Sigmoid colon (tissue), 7 donors: ENCODE measurements around the gene TJP3. TPM values are rescaled to one million over a fixed set of nuclear protein-coding genes. Genes with fewer than 3 reads are reported as not detected.

ENCODE experiments used
- DNase-seq: peaks from one replicate; pipeline ENCODE4 v3.0.0-alpha.2; 2019
- H3K27ac ChIP-seq, 4 donors: fragments of 200-600 bp; sonication (generic); one replicate each; pipeline ENCODE4 v1.5.1; 2016 to 2019; ENCODE audit warnings: mild to moderate bottlenecking in 1 of 4
- H3K27me3 ChIP-seq, 3 donors: fragments of 200-600 bp; sonication (generic); one replicate each; pipeline ENCODE4 v1.5.1; 2019; ENCODE audit warnings: mild to moderate bottlenecking in 1 of 3
- H3K36me3 ChIP-seq, 4 donors: fragments of 200-600 bp; sonication (generic); one replicate each; pipeline ENCODE4 v1.5.1; 2016 to 2019
- H3K4me1 ChIP-seq, 4 donors: fragments of 200-600 bp; sonication (generic); one replicate each; pipeline ENCODE4 v1.5.1; 2017 to 2019
- H3K4me3 ChIP-seq, 4 donors: fragments of 200-600 bp; sonication (generic); one replicate each; pipeline ENCODE4 v1.5.1; 2017 to 2019; ENCODE audit warnings: mild to moderate bottlenecking in 2 of 4, moderate library complexity in 1 of 4
- H3K9me3 ChIP-seq, 4 donors: fragments of 200-600 bp in 3 of 4; sonication (generic) in 3 of 4; one replicate each; pipeline versions ENCODE4 v1.5.1 to v1.6.1; 2013 to 2019
- CTCF ChIP-seq, 4 experiments: fragments of 450-650 bp in 3 of 4; fragments of 200-600 bp in 1 of 4; IDR thresholded peaks; one replicate each; pipeline ENCODE4 v1.5.1; 2016 to 2019; ENCODE audit warnings: antibody characterized with exemption in 4 of 4, mild to moderate bottlenecking in 3 of 4, moderate library complexity in 2 of 4
- EP300 ChIP-seq, 4 donors: sonication (generic); formaldehyde crosslinking; IDR thresholded peaks; one replicate each; pipeline ENCODE4 v1.6.1; 2017; ENCODE audit warnings: antibody characterized with exemption in 4 of 4
- POLR2A ChIP-seq, 2 donors: fragments of 450-650 bp; IDR thresholded peaks; one replicate each; pipeline ENCODE4 v1.6.1; 2016; ENCODE audit warnings: antibody characterized with exemption in 2 of 2, mild to moderate bottlenecking in 2 of 2, moderate library complexity in 2 of 2
- POLR2AphosphoS5 ChIP-seq, 4 donors: sonication (generic); formaldehyde crosslinking; IDR thresholded peaks; one replicate each; pipeline ENCODE4 v1.6.1; 2017; ENCODE audit warnings: antibody characterized with exemption in 4 of 4
- WGBS, 2 donors: extraction: QIAGEN DNeasy Blood & Tissue Kit; methylation state at CpG; one replicate each; pipeline ENCODE4 v1.1.7; 2013; 5-methylcytosine and 5-hydroxymethylcytosine counted together
- intact Hi-C: fragments of 100-400 bp; cut with DNase I; formaldehyde crosslinking; loops from one replicate; pipeline ENCODE4 v1.15.1; 2023
- polyA plus RNA-seq, 3 donors: library from polyadenylated mRNA; stranded (reverse); fragments of 200-250 nt; gene quantifications; one replicate each; pipeline ENCODE4 v1.2.3, GENCODE V29; 2013
- total RNA-seq, 4 donors: library from RNA; depleted of rRNA; stranded (reverse); fragments of >200 nt; gene quantifications; one replicate each; pipeline ENCODE4 v1.1.0, GENCODE V29; 2016
- donor health status: healthy with polysubstance abuse.
- donor health status: Bipolar disorder and iron deficiency.
- donor health status: healthy.

The TJP3 gene
- total and polyA plus RNA-seq, 7 donors = 0.33 to 245 (median 80.2) TPM; not detected in 1

- TF ChIP-seq POLR2AphosphoS5 (IDR thresholded peaks at IDR 0.05) (no peak), EP300 (IDR thresholded peaks at IDR 0.05) (no peak), POLR2A (IDR thresholded peaks at IDR 0.05) (no peak), CTCF (IDR thresholded peaks at IDR 0.05) (no peak)
- intact Hi-C loops = no loop called here
- no peak overlapping the region for H3K27ac ChIP-seq
- DNase-seq = no peak
- 81 to 86% methylated on average over 35 of the region's 35 CpGs for WGBS, 2 donors
- H3K4me3 ChIP-seq = no peak overlapping the region
- H3K27me3 ChIP-seq = peaks cover 0 to 10% (median 0%) of the 10 kb centered on the region in 3 donors
- no peaks in the 10 kb centered on the region for H3K9me3 ChIP-seq
- peaks cover 13 to 30% (median 20%) of the 10 kb centered on the region in 4 donors for H3K36me3 ChIP-seq
- no peaks in the 10 kb centered on the region for H3K4me1 ChIP-seq
Observed at GRCh38 chr19:3771000-3771905, 63.1 kb downstream of the TJP3 start.

GRCh38 chr19:3771906-3772455 lies 63.8 kb downstream of the TJP3 start, which contains the start of gene RAX2:
Gene RAX2 (minus strand): TSS chr19:3772228. CDS start chr19:3771742, 486 bp downstream.
- no peak for TF ChIP-seq POLR2A (IDR thresholded peaks at IDR 0.05)
- no peak for TF ChIP-seq POLR2AphosphoS5 (IDR thresholded peaks at IDR 0.05)
- TF ChIP-seq CTCF (IDR thresholded peaks at IDR 0.05) = no peak
- TF ChIP-seq EP300 (IDR thresholded peaks at IDR 0.05) = no peak
- no peak for DNase-seq
- intact Hi-C loops = no loop called here

GRCh38 chr19:3773814-3774515 lies 65.8 kb downstream of the TJP3 start:
- intact Hi-C loops = no loop called here
- no peak for TF ChIP-seq EP300 (IDR thresholded peaks at IDR 0.05)
- no peaks in the 10 kb centered on the region for H3K9me3 ChIP-seq
- H3K27me3 ChIP-seq = peaks cover 0 to 10% (median 0%) of the 10 kb centered on the region in 3 donors
- no peak for DNase-seq
- peaks cover 0 to 3% (median 0%) of the 10 kb centered on the region in 4 donors for H3K36me3 ChIP-seq
- H3K27ac ChIP-seq = no peak overlapping the region
- H3K4me3 ChIP-seq = no peak overlapping the region
- WGBS, 2 donors = 76 to 88% methylated on average over 12 of the region's 12 CpGs
- H3K4me1 ChIP-seq = no peaks in the 10 kb centered on the region

More at GRCh38 chr19:3771906-3772455, 63.8 kb downstream of the TJP3 start, which contains the start of gene RAX2:
- Histone ChIP-seq H3K27me3 (peaks cover 0 to 10% (median 0%) of the 10 kb centered on the region in 3 donors), H3K9me3 (no peaks in the 10 kb centered on the region), H3K4me1 (no peaks in the 10 kb centered on the region), H3K4me3 (no peak within 1 kb of the TSS), H3K27ac (no peak within 1 kb of the TSS), H3K36me3 (peaks cover 13 to 23% (median 13%) of the 10 kb centered on the region in 4 donors)
- 57 to 62% methylated on average over 23 of the region's 23 CpGs for whole genome bisulfite sequencing, 2 donors

- intact Hi-C loops = no loop called here
- WGBS, 2 donors = 66 to 68% methylated on average over 25 of the region's 25 CpGs
Observed at GRCh38 chr19:3774621-3775373, 66.6 kb downstream of the TJP3 start.

More at GRCh38 chr19:3774621-3775373, 66.6 kb downstream of the TJP3 start:
- TF ChIP-seq POLR2AphosphoS5 (IDR thresholded peaks at IDR 0.05) (no peak), EP300 (IDR thresholded peaks at IDR 0.05) (no peak), CTCF (IDR thresholded peaks at IDR 0.05) (no peak), POLR2A (IDR thresholded peaks at IDR 0.05) (no peak)
- Histone ChIP-seq H3K36me3 (no peaks in the 10 kb centered on the region), H3K9me3 (no peaks in the 10 kb centered on the region), H3K4me1 (no peaks in the 10 kb centered on the region), H3K27me3 (peaks cover 0 to 10% (median 0%) of the 10 kb centered on the region in 3 donors), H3K4me3 (no peak overlapping the region), H3K27ac (no peak overlapping the region)
- no peak for DNase-seq
